Upper lobe of left lung (tissue), 4 donors: ENCODE measurements around the gene RIMBP3B.
"Not testable (repeated sequence)": the region's sequence is repeated elsewhere in the genome, so short reads cannot be mapped to it uniquely, and the experiment has no call there.

Experiments
- CTCF ChIP-seq, 6 experiments: fragments of 450-650 bp in 4 of 6; fragments of 200-600 bp in 2 of 6; sonication (generic) in 2 of 6; IDR thresholded peaks; one replicate each; pipeline ENCODE4 v1.5.1; 2016 to 2019; ENCODE audit warnings: antibody characterized with exemption in 6 of 6
- EP300 ChIP-seq, 4 donors: sonication (generic); formaldehyde crosslinking; IDR thresholded peaks; one replicate each; pipeline ENCODE4 v1.5.1; 2017; ENCODE audit warnings: antibody characterized with exemption in 4 of 4, control low read depth in 2 of 4
- POLR2A ChIP-seq, 4 donors: fragments of 450-650 bp; IDR thresholded peaks; one replicate each; pipeline ENCODE4 v1.5.1; 2016 to 2017; ENCODE audit warnings: antibody characterized with exemption in 4 of 4, mild to moderate bottlenecking in 2 of 4
- POLR2AphosphoS5 ChIP-seq, 2 donors: sonication (generic); formaldehyde crosslinking; IDR thresholded peaks; one replicate each; pipeline ENCODE4 v1.5.1; 2017; ENCODE audit warnings: antibody characterized with exemption in 2 of 2

- TF ChIP-seq POLR2AphosphoS5, POLR2A, CTCF, EP300 (IDR thresholded peaks at IDR 0.05): not testable (repeated sequence)
Measured at GRCh38 chr22:21383701-21384467, at the start of gene RIMBP3B.
